ENCODE measurements around the gene LDLRAD1.
A peak's percentile ranks its signal among the peaks of the same experiment; 100 is the strongest.
"Not testable (repeated sequence)": the region's sequence is repeated elsewhere in the genome, so short reads cannot be mapped to it uniquely, and the experiment has no call there.

LDLRAD1 gene

GRCh38 chr1:54008876-54009275 lies 9.1 kb downstream of the LDLRAD1 start:
- H3K27ac ChIP-seq = no peak overlapping the region
- TF ChIP-seq CTCF (conservative IDR thresholded peaks at IDR 0.05) (no peak), ZFX (IDR thresholded peaks at IDR 0.05) (no peak)

GRCh38 chr1:54007613-54008012 lies 10.4 kb downstream of the LDLRAD1 start:
- H3K27ac ChIP-seq = no peak overlapping the region
- TF ChIP-seq CTCF (conservative IDR thresholded peaks at IDR 0.05) (no peak), ZFX (IDR thresholded peaks at IDR 0.05) (no peak)

- no peak overlapping the region for H3K27ac ChIP-seq
- no peak for TF ChIP-seq CTCF (conservative IDR thresholded peaks at IDR 0.05)
- no peak for TF ChIP-seq ZFX (IDR thresholded peaks at IDR 0.05)
Observed at GRCh38 chr1:54006508-54006907, 11.5 kb downstream of the LDLRAD1 start.

- TF ChIP-seq ZFX (IDR thresholded peaks at IDR 0.05) = no peak
- no peak for TF ChIP-seq CTCF (conservative IDR thresholded peaks at IDR 0.05)
- no peak overlapping the region for H3K27ac ChIP-seq
Observed at GRCh38 chr1:54004481-54005049, 13.4 kb downstream of the LDLRAD1 start.

GRCh38 chr1:54003750-54004480 lies 14.1 kb downstream of the LDLRAD1 start:
- H3K27ac ChIP-seq = not testable (repeated sequence)

- no peak overlapping the region for H3K27ac ChIP-seq
- TF ChIP-seq CTCF (conservative IDR thresholded peaks at IDR 0.05) (no peak), ZFX (IDR thresholded peaks at IDR 0.05) (no peak)
Observed at GRCh38 chr1:54003249-54003646, 14.7 kb downstream of the LDLRAD1 start.

GRCh38 chr1:54002544-54003248 lies 15.3 kb downstream of the LDLRAD1 start:
- TF ChIP-seq CTCF (conservative IDR thresholded peaks at IDR 0.05) (no peak), ZFX (IDR thresholded peaks at IDR 0.05) (no peak)
- H3K27ac ChIP-seq = peak overlapping the region; percentile 62

Data from C4-2B (cell line).